Measurements from ENCODE around the gene CNTFR.

- TF ChIP-seq CTCF (IDR thresholded peaks at IDR 0.05; ENCODE audit: poor library complexity) (no peak), EZH2 (IDR thresholded peaks at IDR 0.05; ENCODE audit: borderline replicate concordance) (no peak)
These were observed 12.7 kb downstream of the CNTFR start for GRCh38 chr9:34576597-34577399.
